Measurements from ENCODE around the gene CENPO.

CENPO gene

DNA sequence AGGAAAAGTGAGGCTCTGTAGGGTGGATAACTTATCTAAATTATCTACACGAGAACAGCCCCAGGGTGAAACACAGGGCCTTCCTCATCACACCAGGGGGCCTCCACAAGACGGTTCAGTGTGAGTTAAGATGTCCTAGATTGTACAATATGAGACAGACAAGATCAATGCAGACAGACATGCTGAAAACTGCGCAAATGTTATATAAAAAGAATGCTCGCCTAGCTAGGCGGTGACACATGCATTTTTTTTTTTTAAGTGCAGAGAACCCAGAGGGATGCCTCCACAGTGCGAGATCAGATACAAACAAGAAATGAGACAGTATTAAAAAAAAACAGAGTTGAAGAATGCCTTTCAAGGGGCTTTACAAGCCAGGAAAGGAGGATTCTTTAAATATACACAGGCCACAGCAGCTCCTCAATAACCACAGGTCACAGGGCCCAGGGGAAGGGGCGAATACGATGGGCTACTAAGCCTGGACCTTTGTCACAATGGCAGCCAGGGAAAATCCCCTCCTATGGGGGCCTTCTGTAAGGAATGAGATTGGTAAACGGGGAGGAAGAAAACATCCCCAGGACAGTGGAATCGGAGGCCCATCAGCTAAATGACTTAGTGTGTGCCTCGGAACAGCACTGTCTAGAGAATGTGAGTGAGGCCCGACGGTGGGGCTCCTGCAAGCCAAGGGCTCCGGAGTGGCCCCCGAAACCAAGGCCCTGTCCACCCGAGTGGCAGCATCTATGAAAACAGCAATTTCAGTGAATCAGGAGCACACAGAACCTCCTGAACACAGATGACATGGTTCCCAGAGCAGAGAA, 77.9 kb downstream of the CENPO start:
- Histone ChIP-seq H3K27ac (replicated peaks) (no peak overlapping the region), H3K4me3 (replicated peaks; ENCODE audit: insufficient read depth, low read length) (no peak overlapping the region), H3K27me3 (ENCODE audit: insufficient read depth, poor library complexity, severe bottlenecking) (no peaks in the 10 kb centered on the region)
- TF ChIP-seq GABPA (IDR thresholded peaks at IDR 0.05; ENCODE audit: low read depth) (no peak), SPI1 (IDR thresholded peaks at IDR 0.05; ENCODE audit: borderline replicate concordance, low read depth) (no peak), POLR2AphosphoS5 (IDR thresholded peaks at IDR 0.05; ENCODE audit: low read depth) (no peak)
- TF ChIP-seq, protein P1, sequence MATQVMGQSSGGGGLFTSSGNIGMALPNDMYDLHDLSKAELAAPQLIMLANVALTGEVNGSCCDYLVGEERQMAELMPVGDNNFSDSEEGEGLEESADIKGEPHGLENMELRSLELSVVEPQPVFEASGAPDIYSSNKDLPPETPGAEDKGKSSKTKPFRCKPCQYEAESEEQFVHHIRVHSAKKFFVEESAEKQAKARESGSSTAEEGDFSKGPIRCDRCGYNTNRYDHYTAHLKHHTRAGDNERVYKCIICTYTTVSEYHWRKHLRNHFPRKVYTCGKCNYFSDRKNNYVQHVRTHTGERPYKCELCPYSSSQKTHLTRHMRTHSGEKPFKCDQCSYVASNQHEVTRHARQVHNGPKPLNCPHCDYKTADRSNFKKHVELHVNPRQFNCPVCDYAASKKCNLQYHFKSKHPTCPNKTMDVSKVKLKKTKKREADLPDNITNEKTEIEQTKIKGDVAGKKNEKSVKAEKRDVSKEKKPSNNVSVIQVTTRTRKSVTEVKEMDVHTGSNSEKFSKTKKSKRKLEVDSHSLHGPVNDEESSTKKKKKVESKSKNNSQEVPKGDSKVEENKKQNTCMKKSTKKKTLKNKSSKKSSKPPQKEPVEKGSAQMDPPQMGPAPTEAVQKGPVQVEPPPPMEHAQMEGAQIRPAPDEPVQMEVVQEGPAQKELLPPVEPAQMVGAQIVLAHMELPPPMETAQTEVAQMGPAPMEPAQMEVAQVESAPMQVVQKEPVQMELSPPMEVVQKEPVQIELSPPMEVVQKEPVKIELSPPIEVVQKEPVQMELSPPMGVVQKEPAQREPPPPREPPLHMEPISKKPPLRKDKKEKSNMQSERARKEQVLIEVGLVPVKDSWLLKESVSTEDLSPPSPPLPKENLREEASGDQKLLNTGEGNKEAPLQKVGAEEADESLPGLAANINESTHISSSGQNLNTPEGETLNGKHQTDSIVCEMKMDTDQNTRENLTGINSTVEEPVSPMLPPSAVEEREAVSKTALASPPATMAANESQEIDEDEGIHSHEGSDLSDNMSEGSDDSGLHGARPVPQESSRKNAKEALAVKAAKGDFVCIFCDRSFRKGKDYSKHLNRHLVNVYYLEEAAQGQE (IDR thresholded peaks at IDR 0.05; ENCODE audit: insufficient replicate concordance, low read depth) = no peak
- TF ChIP-seq, protein P2, sequence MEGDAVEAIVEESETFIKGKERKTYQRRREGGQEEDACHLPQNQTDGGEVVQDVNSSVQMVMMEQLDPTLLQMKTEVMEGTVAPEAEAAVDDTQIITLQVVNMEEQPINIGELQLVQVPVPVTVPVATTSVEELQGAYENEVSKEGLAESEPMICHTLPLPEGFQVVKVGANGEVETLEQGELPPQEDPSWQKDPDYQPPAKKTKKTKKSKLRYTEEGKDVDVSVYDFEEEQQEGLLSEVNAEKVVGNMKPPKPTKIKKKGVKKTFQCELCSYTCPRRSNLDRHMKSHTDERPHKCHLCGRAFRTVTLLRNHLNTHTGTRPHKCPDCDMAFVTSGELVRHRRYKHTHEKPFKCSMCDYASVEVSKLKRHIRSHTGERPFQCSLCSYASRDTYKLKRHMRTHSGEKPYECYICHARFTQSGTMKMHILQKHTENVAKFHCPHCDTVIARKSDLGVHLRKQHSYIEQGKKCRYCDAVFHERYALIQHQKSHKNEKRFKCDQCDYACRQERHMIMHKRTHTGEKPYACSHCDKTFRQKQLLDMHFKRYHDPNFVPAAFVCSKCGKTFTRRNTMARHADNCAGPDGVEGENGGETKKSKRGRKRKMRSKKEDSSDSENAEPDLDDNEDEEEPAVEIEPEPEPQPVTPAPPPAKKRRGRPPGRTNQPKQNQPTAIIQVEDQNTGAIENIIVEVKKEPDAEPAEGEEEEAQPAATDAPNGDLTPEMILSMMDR (IDR thresholded peaks at IDR 0.05; ENCODE audit: insufficient read depth, low read length) = no peak
- no peak for DNase-seq (ENCODE audit: low read depth in 1 of 2, low spot score in 1 of 2)

DNA sequence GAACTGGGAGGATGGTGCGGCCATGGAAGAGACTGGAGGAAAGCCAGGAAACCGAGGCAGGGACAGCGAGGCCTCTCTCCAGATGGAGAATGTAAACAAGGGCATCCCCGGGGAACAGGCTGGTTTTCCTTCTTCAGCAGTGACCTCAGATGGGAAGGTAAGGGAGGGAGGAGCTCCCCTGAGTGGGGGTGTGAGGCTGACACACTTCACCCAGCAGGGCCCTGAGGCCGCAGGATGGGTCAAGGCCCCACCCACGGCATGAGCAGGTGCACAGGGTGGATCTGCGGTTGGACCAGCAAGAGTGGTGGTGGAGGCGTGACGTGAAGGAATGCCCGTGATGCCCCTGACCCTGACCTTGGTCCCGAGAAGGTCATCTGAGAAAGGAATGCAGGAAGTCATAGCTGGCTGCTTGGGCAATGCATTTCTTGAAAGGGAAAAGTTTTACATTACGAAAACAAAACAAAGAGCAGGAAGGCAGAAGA, 78.7 kb downstream of the CENPO start:
- TF ChIP-seq, protein P2 (IDR thresholded peaks at IDR 0.05; ENCODE audit: insufficient read depth, low read length) = no peak
- no peak for TF ChIP-seq GABPA (IDR thresholded peaks at IDR 0.05; ENCODE audit: low read depth)
- no peak for TF ChIP-seq SPI1 (IDR thresholded peaks at IDR 0.05; ENCODE audit: borderline replicate concordance, low read depth)
- TF ChIP-seq, protein P1 (IDR thresholded peaks at IDR 0.05; ENCODE audit: insufficient replicate concordance, low read depth) = no peak
- TF ChIP-seq POLR2AphosphoS5 (IDR thresholded peaks at IDR 0.05; ENCODE audit: low read depth) = no peak
- no peaks in the 10 kb centered on the region for H3K27me3 ChIP-seq (ENCODE audit: insufficient read depth, poor library complexity, severe bottlenecking)
- H3K27ac ChIP-seq (replicated peaks) = no peak overlapping the region
- no peak for DNase-seq (ENCODE audit: low read depth in 1 of 2, low spot score in 1 of 2)
- H3K4me3 ChIP-seq (replicated peaks; ENCODE audit: insufficient read depth, low read length) = no peak overlapping the region
